HCT116 (cell line): Measurements from ENCODE around the gene HMG20A. TPM values are rescaled to one million over a fixed set of nuclear protein-coding genes. Genes with fewer than 3 reads are reported as not detected.

ENCODE experiments used
- ATAC-seq: fragments of 200-7000 bp; cut with Tn5 transposase; 2 replicates; pipeline ENCODE4 v1.9.1; 2020; ENCODE audit warnings: mild to moderate bottlenecking, moderate library complexity
- BruUV-seq: library from RNA; stranded (reverse); fragments of 400-500 nt; replicated peaks from 2 replicates; lab custom pipeline; 2021; lab: Mats Ljungman, UMichigan
- CTCF ChIA-PET: fragments of 300-600 bp; sonication (Branson Sonifier 250); formaldehyde crosslinking; loops from one replicate; lab custom pipeline; 2021; ENCODE audit warnings: antibody characterized with exemption; lab: Charles Lee
- POLR2A ChIA-PET: fragments of 300-600, 350-600 bp; sonication (Branson Sonifier 250); formaldehyde crosslinking; loops from one replicate; lab custom pipeline; 2021; ENCODE audit warnings: antibody characterized with exemption; lab: Charles Lee
- RAD21 ChIA-PET, 2 experiments: fragments of 300-600 bp; sonication (Branson Sonifier 250); formaldehyde crosslinking; loops; one replicate each; lab custom pipeline; 2023; ENCODE audit warnings: low total read pairs in 2 of 2; ENCODE audit not compliant: uncharacterized antibody in 2 of 2, unreplicated experiment in 2 of 2, low non-redundant PET in 1 of 2; lab: Charles Lee
- DNase-seq: peaks from one replicate; pipeline ENCODE4 v3.0.0-alpha.2; 2010; ENCODE audit warnings: low read depth, low spot score
- H2AFZ ChIP-seq: fragments of 200-600 bp; shearing (Covaris generic), sonication (generic); 2 replicates; pipeline ENCODE4 v1.6.1; 2017; ENCODE audit warnings: low read depth, mixed run types, mixed read lengths, antibody characterized with exemption, low read length; ENCODE audit not compliant: poor library complexity, severe bottlenecking
- H3K27ac ChIP-seq: 2 replicates; pipeline ENCODE4 v1.5.1; 2012; ENCODE audit warnings: low read depth, low read length
- H3K27me3 ChIP-seq: fragments of 200-600 bp; sonication (generic); 2 replicates; pipeline ENCODE4 v1.6.1; 2016; ENCODE audit warnings: mixed run types, low read length, mixed read lengths; ENCODE audit not compliant: insufficient read depth
- H3K36me3 ChIP-seq, 2 experiments: fragments of 200-500 bp in 1 of 2; fragments of 200-600 bp in 1 of 2; sonication (Bioruptor generic) in 1 of 2; sonication (generic) in 1 of 2; 2 replicates each; pipeline versions ENCODE4 v1.5.1 to v1.6.1; 2014 to 2016; ENCODE audit warnings: low read length in 2 of 2, inconsistent platforms in 1 of 2, mixed read lengths in 1 of 2, mixed run types in 1 of 2; ENCODE audit not compliant: insufficient read depth in 2 of 2, control insufficient read depth in 1 of 2
- H3K4me1 ChIP-seq, 2 experiments: fragments of 200-600 bp in 1 of 2; sonication (generic) in 1 of 2; 2 replicates each; pipeline versions ENCODE4 v1.5.1 to v1.6.1; 2012 to 2017; ENCODE audit warnings: low read length in 2 of 2, inconsistent platforms in 1 of 2, mild to moderate bottlenecking in 1 of 2, mixed read lengths in 1 of 2, mixed run types in 1 of 2, moderate library complexity in 1 of 2; ENCODE audit not compliant: insufficient read depth in 2 of 2, control insufficient read depth in 1 of 2
- H3K4me2 ChIP-seq: fragments of 200-600 bp; sonication (generic); 2 replicates; pipeline ENCODE4 v1.6.1; 2017; ENCODE audit warnings: mixed run types, low read length, mixed read lengths
- H3K4me3 ChIP-seq, 2 experiments: fragments of 200-600 bp in 1 of 2; sonication (generic) in 1 of 2; replicated peaks in 1 of 2; 2 replicates each; pipeline ENCODE4 v1.5.1; 2011 to 2016; ENCODE audit warnings: low read length in 2 of 2, control low read depth in 1 of 2, low read depth in 1 of 2, mild to moderate bottlenecking in 1 of 2, mixed read lengths in 1 of 2, mixed run types in 1 of 2
- H3K79me2 ChIP-seq: fragments of 200-600 bp; sonication (generic); 2 replicates; pipeline ENCODE4 v1.6.1; 2017; ENCODE audit warnings: mild to moderate bottlenecking, mixed run types, low read length, moderate library complexity, mixed read lengths; ENCODE audit not compliant: insufficient read depth
- H3K9ac ChIP-seq: fragments of 200-600 bp; sonication (generic); 2 replicates; pipeline ENCODE4 v1.6.1; 2016; ENCODE audit warnings: low read length, mixed read lengths
- H3K9me2 ChIP-seq: fragments of 200-600 bp; sonication (generic), shearing (Covaris generic); 2 replicates; pipeline ENCODE4 v1.6.1; 2017; ENCODE audit warnings: mixed run types, mild to moderate bottlenecking, moderate library complexity; ENCODE audit not compliant: insufficient read depth
- H3K9me3 ChIP-seq, 2 experiments: fragments of 200-500 bp in 1 of 2; fragments of 200-600 bp in 1 of 2; sonication (Bioruptor generic) in 1 of 2; sonication (generic) in 1 of 2; 2 replicates each; pipeline ENCODE4 v1.6.1; 2014 to 2017; ENCODE audit warnings: low read length in 2 of 2, mixed read lengths in 2 of 2, inconsistent platforms in 1 of 2, low read depth in 1 of 2, mild to moderate bottlenecking in 1 of 2, mixed run types in 1 of 2, moderate library complexity in 1 of 2; ENCODE audit not compliant: control insufficient read depth in 1 of 2, insufficient read depth in 1 of 2
- H4K20me1 ChIP-seq: fragments of 200-600 bp; sonication (generic), shearing (Covaris generic); 2 replicates; pipeline ENCODE4 v1.6.1; 2017; ENCODE audit warnings: mixed run types, mild to moderate bottlenecking, moderate library complexity; ENCODE audit not compliant: insufficient read depth
- CEBPB ChIP-seq: IDR thresholded peaks from 2 replicates; pipeline ENCODE4 v1.6.1; 2012; ENCODE audit warnings: low read depth
- CTCF ChIP-seq, 3 experiments: fragments of 200-600 bp in 1 of 3; sonication (generic) in 1 of 3; IDR thresholded peaks in 2 of 3; conservative IDR thresholded peaks in 1 of 3; 2 replicates each; pipeline ENCODE4 v1.5.1; 2012 to 2017; ENCODE audit warnings: low read depth in 2 of 3, low read length in 2 of 3, antibody characterized with exemption in 1 of 3, borderline replicate concordance in 1 of 3, control low read depth in 1 of 3, mild to moderate bottlenecking in 1 of 3, mixed read lengths in 1 of 3, mixed run types in 1 of 3, moderate library complexity in 1 of 3; ENCODE audit not compliant: insufficient read depth in 1 of 3
- ELF1 ChIP-seq: IDR thresholded peaks from 2 replicates; pipeline ENCODE4 v1.6.1; 2012; ENCODE audit warnings: low read depth, borderline replicate concordance
- EZH2 ChIP-seq: fragments of 200-600 bp; sonication (generic); IDR thresholded peaks from 2 replicates; pipeline ENCODE4 v1.6.1; 2017; ENCODE audit warnings: antibody characterized with exemption, mixed run types
- FOSL1 ChIP-seq: IDR thresholded peaks from 2 replicates; pipeline ENCODE4 v1.6.1; 2012; ENCODE audit warnings: low read depth
- POLR2A ChIP-seq: IDR thresholded peaks from 2 replicates; pipeline ENCODE4 v1.7.0; 2011; ENCODE audit warnings: borderline replicate concordance; ENCODE audit not compliant: insufficient read depth, insufficient read length; ENCODE audit errors: extremely low read depth
- POLR2AphosphoS5 ChIP-seq: IDR thresholded peaks from 2 replicates; pipeline ENCODE4 v1.6.1; 2011; ENCODE audit warnings: mild to moderate bottlenecking, low read depth, low read length, moderate library complexity
- RAD21 ChIP-seq: IDR thresholded peaks from 2 replicates; pipeline ENCODE4 v1.6.1; 2012; ENCODE audit warnings: low read depth, mild to moderate bottlenecking
- REST ChIP-seq: IDR thresholded peaks from 2 replicates; pipeline ENCODE4 v1.6.1; 2012; ENCODE audit warnings: low read depth
- SP1 ChIP-seq: IDR thresholded peaks from 2 replicates; pipeline ENCODE4 v1.6.1; 2012; ENCODE audit warnings: low read depth
- SRF ChIP-seq: IDR thresholded peaks from 2 replicates; pipeline ENCODE4 v1.6.1; 2012; ENCODE audit warnings: low read depth
- YY1 ChIP-seq: IDR thresholded peaks from 2 replicates; pipeline ENCODE4 v1.6.1; 2011; ENCODE audit warnings: low read length, low read depth, moderate library complexity, mild to moderate bottlenecking; ENCODE audit not compliant: insufficient replicate concordance; ENCODE audit errors: extremely low read depth
- ZBTB33 ChIP-seq: IDR thresholded peaks from 2 replicates; pipeline ENCODE4 v1.6.1; 2011; ENCODE audit warnings: mild to moderate bottlenecking, low read length, moderate library complexity; ENCODE audit not compliant: insufficient replicate concordance; ENCODE audit errors: extremely low read depth
- ZFX ChIP-seq: fragments of 450-650 bp; IDR thresholded peaks from 2 replicates; pipeline ENCODE4 v1.6.1; 2017
- ZNF274 ChIP-seq: fragments of 200-500 bp; sonication (Bioruptor generic); IDR thresholded peaks from 2 replicates; pipeline ENCODE4 v1.6.1; 2014; ENCODE audit warnings: mild to moderate bottlenecking, low read depth, low read length, inconsistent platforms
- intact Hi-C: fragments of 100-400 bp; cut with micrococcal nuclease; formaldehyde crosslinking; loops from 2 replicates; pipeline ENCODE4 v1.10.0; 2022
- total RNA-seq: library from RNA; stranded (reverse); gene quantifications from one replicate; pipeline ENCODE4 v1.2.1, GENCODE V29; 2021; ENCODE audit not compliant: unreplicated experiment
- TF ChIP-seq, protein P1 (sequence below): IDR thresholded peaks from 2 replicates; pipeline ENCODE4 v1.6.1; 2012

The HMG20A gene
- total RNA-seq, 1 experiment from 2014 or later: 37.7 TPM

DNA sequence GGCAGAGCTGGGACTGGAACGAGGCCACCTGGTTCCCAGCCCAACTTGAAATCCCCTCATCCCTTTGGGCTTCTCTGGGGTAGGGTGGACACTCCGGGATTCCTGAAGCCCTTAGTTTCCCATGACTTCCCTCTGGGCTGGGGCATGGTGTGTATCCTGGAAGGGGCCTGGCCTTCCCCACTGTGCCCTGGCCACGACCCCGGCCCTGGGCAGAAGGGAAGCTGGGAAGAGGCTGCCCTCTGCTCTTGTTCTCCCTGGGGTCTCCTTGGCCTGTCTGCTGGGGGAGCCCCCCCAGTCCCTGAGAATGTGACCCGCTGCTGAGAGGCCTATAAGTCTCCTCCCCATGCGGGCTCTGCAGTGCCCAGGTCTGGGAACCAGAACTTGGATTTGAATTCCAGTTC is 107.1 kb downstream of the HMG20A start:
- ATAC-seq: no peak
- BruUV-seq: no TSS peak
- no peaks in the 10 kb centered on the region for H3K36me3 ChIP-seq
- DNase-seq: no peak
- H4K20me1 ChIP-seq: no peaks in the 10 kb centered on the region
- POLR2A ChIA-PET: no interaction called here
- no peak overlapping the region for H3K27ac ChIP-seq
- no peaks in the 10 kb centered on the region; the same call in 1 of the 2 replicates for H3K27me3 ChIP-seq
- H3K79me2 ChIP-seq: no peaks in the 10 kb centered on the region
- H3K9me2 ChIP-seq: no peaks in the 10 kb centered on the region
- RAD21 ChIA-PET: no interaction called here
- no peak for TF ChIP-seq SRF
- no peak for TF ChIP-seq CEBPB
- no peak for TF ChIP-seq POLR2AphosphoS5
- no peak for TF ChIP-seq RAD21
- no peak for TF ChIP-seq ELF1
- no peak for TF ChIP-seq POLR2A
- TF ChIP-seq EZH2: no peak
- TF ChIP-seq REST: no peak
- TF ChIP-seq SP1: no peak
- TF ChIP-seq YY1: no peak
- TF ChIP-seq CTCF (IDR thresholded peaks at IDR 0.05 in 2 of 3, conservative IDR thresholded peaks at IDR 0.05 in 1 of 3; ENCODE audit: borderline replicate concordance in 1 of 3, insufficient read depth in 1 of 3, low read depth in 2 of 3, low read length in 2 of 3): no peak
- TF ChIP-seq, protein P1, sequence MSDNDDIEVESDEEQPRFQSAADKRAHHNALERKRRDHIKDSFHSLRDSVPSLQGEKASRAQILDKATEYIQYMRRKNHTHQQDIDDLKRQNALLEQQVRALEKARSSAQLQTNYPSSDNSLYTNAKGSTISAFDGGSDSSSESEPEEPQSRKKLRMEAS: no peak
- no peak for TF ChIP-seq ZBTB33
- no peak for TF ChIP-seq FOSL1
- no peak for TF ChIP-seq ZFX
- no peak for TF ChIP-seq ZNF274
- TF ChIP-seq, all 23 proteins: peak for 0
- Histone ChIP-seq H3K4me2 (no peak overlapping the region), H2AFZ (no peak overlapping the region), H3K4me1 (peaks cover 8 to 9% of the 10 kb centered on the region in 2 experiments; a peak in 3 of 4 replicates), H3K9me3 (no peaks in the 10 kb centered on the region), H3K9ac (no peak overlapping the region), H3K4me3 (no peak overlapping the region)
- CTCF ChIA-PET: no interaction called here
- intact Hi-C loops: no loop called here
